ENCODE measurements around the gene CDK2AP2. TPM values are rescaled to one million over a fixed set of nuclear protein-coding genes. Genes with fewer than 3 reads are reported as not detected.
A peak's percentile ranks its signal among the peaks of the same experiment; 100 is the strongest.

Gene CDK2AP2
- total and polyA plus RNA-seq, 2 of the 8 experiments (the other 6 are each of a cell fraction or from before 2014, with no cell fraction given): 49.6 to 65.1 TPM

GRCh38 chr11:67499808-67500483, 8.0 kb downstream of the CDK2AP2 start:
- Histone ChIP-seq H3K27me3 (replicated peaks in 1 of 4; ENCODE audit: control insufficient read depth in 3 of 4, extremely low read depth in 1 of 4, insufficient read depth in 3 of 4, low read length in 3 of 4) (peaks cover 0 to 8% (median 4%) of the 10 kb centered on the region in 4 experiments; a peak in 3 of 7 replicates), H3K4me3 (ENCODE audit: extremely low read depth in 1 of 4, insufficient read depth in 2 of 4, low read depth in 3 of 4, low read length in 4 of 4) (no peak overlapping the region), H4K91ac (replicated peaks; ENCODE audit: insufficient read length, low read length) (no peak overlapping the region), H3K9ac (replicated peaks in 1 of 4; ENCODE audit: extremely low read depth in 1 of 4, low read depth in 3 of 4, low read length in 3 of 4) (no peak overlapping the region), H3K14ac (ENCODE audit: insufficient read length) (no peak overlapping the region), H3K4me2 (ENCODE audit: insufficient read depth in 1 of 2, low read depth in 2 of 2, low read length in 2 of 2) (no peak overlapping the region), H3K9me3 (ENCODE audit: insufficient read depth in 2 of 2, low read depth in 1 of 2, low read length in 1 of 2) (no peaks in the 10 kb centered on the region), H3K4ac (replicated peaks; ENCODE audit: insufficient read length, low read depth, low read length) (no peak overlapping the region), H4K5ac (ENCODE audit: insufficient read length, low read depth, low read length) (no peak overlapping the region), H4K8ac (ENCODE audit: extremely low read depth, insufficient read depth, low read length) (no peak overlapping the region), H3K56ac (replicated peaks; ENCODE audit: insufficient read length, low read depth, low read length) (no peak overlapping the region), H4K20me1 (replicated peaks in 1 of 2; ENCODE audit: control insufficient read depth in 1 of 2, insufficient read depth in 2 of 2, low read length in 2 of 2) (peaks cover 3 to 13% of the 10 kb centered on the region in 2 experiments), H3K23me2 (ENCODE audit: low read depth, low read length) (peaks cover 14% of the 10 kb centered on the region; the same call in 1 of the 2 replicates), H2BK120ac (replicated peaks; ENCODE audit: low read depth, low read length) (no peak overlapping the region), H3K79me1 (ENCODE audit: low read depth, low read length) (no peaks in the 10 kb centered on the region), H2AFZ (ENCODE audit: low read length) (no peak overlapping the region), H3K23ac (ENCODE audit: insufficient read length) (no peak overlapping the region), H3K27ac (ENCODE audit: low read depth, low read length) (no peak overlapping the region), H2BK15ac (ENCODE audit: low read length) (no peak overlapping the region), H3K79me2 (ENCODE audit: control insufficient read depth in 1 of 2, insufficient read depth in 2 of 2, low read length in 2 of 2) (no peaks in the 10 kb centered on the region), H2AK5ac (ENCODE audit: low read depth, low read length) (no peak overlapping the region), H2BK12ac (ENCODE audit: low read depth, low read length) (no peak overlapping the region), H3K4me1 (replicated peaks in 1 of 4; ENCODE audit: control insufficient read depth in 3 of 4, insufficient read depth in 4 of 4, low read length in 3 of 4) (peaks cover 0 to 12% (median 2%) of the 10 kb centered on the region in 4 experiments; a peak in 4 of 7 replicates), H3K36me3 (ENCODE audit: control insufficient read depth in 2 of 4, insufficient read depth in 4 of 4, low read length in 3 of 4) (peaks cover 0 to 10% (median 4%) of the 10 kb centered on the region in 4 experiments; a peak in 6 of 8 replicates), H2BK20ac (ENCODE audit: low read length) (no peak overlapping the region), H3K18ac (ENCODE audit: extremely low read depth, low read length) (no peak overlapping the region), H2BK5ac (ENCODE audit: low read depth, low read length) (no peak overlapping the region)
- ChIA-PET CTCF (ENCODE audit: partially characterized antibody) (no interaction called here), POLR2A (ENCODE audit: partially characterized antibody) (interaction anchor here (1.1 to 1.5 kb wide), 3 partner anchors 9 to 33 kb away, joined by 3 to 4 read pairs (median 3); no protein-coding TSS in a partner anchor)
- DNase-seq (ENCODE audit: low read depth in 1 of 2, low spot score in 2 of 2) (peak in 1 of 2 experiments; percentile 32), FAIRE-seq (no peak)
- WGBS, 2 experiments (ENCODE audit: extremely low coverage in 1 of 2, insufficient coverage in 1 of 2, insufficient read length in 1 of 2, insufficient replicate concordance in 2 of 2, low coverage in 1 of 2, low lambda C conversion rate in 2 of 2, missing lambda C conversion rate in 1 of 2): 89% methylated on average over 19 of the region's 26 CpGs; no CpG with 5 or more reads in 1 of the 2 experiments
- TF ChIP-seq PHF8 (conservative IDR thresholded peaks at IDR 0.05; ENCODE audit: low read depth, low read length) (no peak), CTCF (IDR thresholded peaks at IDR 0.05; ENCODE audit: control extremely low read depth in 1 of 3, insufficient read depth in 1 of 3, low read depth in 1 of 3, low read length in 3 of 3) (no peak), YY1 (IDR thresholded peaks at IDR 0.05; ENCODE audit: low read depth, low read length) (no peak), BACH1 (IDR thresholded peaks at IDR 0.05; ENCODE audit: low read length) (no peak), JUN (IDR thresholded peaks at IDR 0.05; ENCODE audit: low read depth, low read length) (no peak)
